IMR-90 (cell line): ENCODE data around the gene IDI2. TPM values are rescaled to one million over a fixed set of nuclear protein-coding genes. Genes with fewer than 3 reads are reported as not detected.

Experiments
- ATAC-seq: fragments of 200-7000 bp; cut with Tn5 transposase; 2 replicates; pipeline ENCODE4 v1.9.1; 2020; ENCODE audit warnings: low read depth, mild to moderate bottlenecking, moderate library complexity
- BruUV-seq: library from RNA; stranded (reverse); fragments of 400-500 nt; replicated peaks from 2 replicates; lab custom pipeline; 2021; lab: Mats Ljungman, UMichigan
- CTCF ChIA-PET: fragments of 300-600 bp; formaldehyde crosslinking; extraction: SDS; loops from one replicate; lab custom pipeline; 2021; ENCODE audit warnings: antibody characterized with exemption; lab: Yijun Ruan, JAX
- POLR2A ChIA-PET: fragments of 300-600 bp; sonication (Branson Sonifier 250); formaldehyde crosslinking; loops from one replicate; lab custom pipeline; 2022; ENCODE audit warnings: antibody characterized with exemption; ENCODE audit not compliant: unreplicated experiment; lab: Charles Lee
- DNase-seq: peaks from one replicate; pipeline ENCODE4 v3.0.0; 2013
- H2AFZ ChIP-seq: replicated peaks from 2 replicates; pipeline ENCODE3; 2013; ENCODE audit warnings: low read length, mild to moderate bottlenecking; ENCODE audit not compliant: poor library complexity
- H2AK5ac ChIP-seq: 2 replicates; pipeline ENCODE4 v1.6.1; 2013; ENCODE audit warnings: low read depth, low read length, inconsistent platforms
- H2AK9ac ChIP-seq: replicated peaks from 2 replicates; pipeline ENCODE3; 2013; ENCODE audit warnings: mild to moderate bottlenecking, low read depth, low read length, moderate library complexity; ENCODE audit not compliant: poor library complexity
- H2BK120ac ChIP-seq: 2 replicates; pipeline ENCODE4 v1.6.1; 2013; ENCODE audit warnings: low read depth, low read length, inconsistent platforms
- H2BK15ac ChIP-seq: 3 replicates; pipeline ENCODE4 v1.6.1; 2013; ENCODE audit warnings: low read depth, low read length, inconsistent platforms
- H2BK20ac ChIP-seq: 2 replicates; pipeline ENCODE4 v1.6.1; 2013; ENCODE audit warnings: low read depth, mild to moderate bottlenecking, inconsistent platforms, low read length, moderate library complexity
- H2BK5ac ChIP-seq: 2 replicates; pipeline ENCODE4 v1.6.1; 2013; ENCODE audit warnings: mild to moderate bottlenecking, low read depth, low read length, inconsistent platforms; ENCODE audit not compliant: poor library complexity, severe bottlenecking
- H3K14ac ChIP-seq: replicated peaks from 2 replicates; pipeline ENCODE4 v1.6.1; 2013; ENCODE audit warnings: low read depth, low read length, inconsistent platforms
- H3K18ac ChIP-seq: 2 replicates; pipeline ENCODE4 v1.6.1; 2013; ENCODE audit warnings: low read depth, low read length, control low read depth
- H3K23ac ChIP-seq: 2 replicates; pipeline ENCODE4 v1.6.1; 2013; ENCODE audit warnings: low read depth, low read length, inconsistent platforms
- H3K27ac ChIP-seq: 2 replicates; pipeline ENCODE4 v1.5.1; 2013; ENCODE audit warnings: mild to moderate bottlenecking, control low read depth, low read length; ENCODE audit not compliant: insufficient read depth
- H3K27me3 ChIP-seq: 2 replicates; pipeline ENCODE4 v1.6.1; 2013; ENCODE audit warnings: low read length; ENCODE audit not compliant: control insufficient read depth, insufficient read depth
- H3K36me3 ChIP-seq: 2 replicates; pipeline ENCODE4 v1.6.1; 2013; ENCODE audit warnings: low read length, mixed read lengths; ENCODE audit not compliant: control insufficient read depth, insufficient read depth
- H3K4ac ChIP-seq: 2 replicates; pipeline ENCODE4 v1.6.1; 2013; ENCODE audit warnings: low read depth, low read length, inconsistent platforms
- H3K4me1 ChIP-seq: 2 replicates; pipeline ENCODE4 v1.6.1; 2013; ENCODE audit warnings: low read length, mixed read lengths; ENCODE audit not compliant: control insufficient read depth, insufficient read depth
- H3K4me2 ChIP-seq: 2 replicates; pipeline ENCODE4 v1.6.1; 2013; ENCODE audit warnings: low read depth, mild to moderate bottlenecking, control low read depth, low read length, moderate library complexity
- H3K4me3 ChIP-seq: 2 replicates; pipeline ENCODE4 v1.5.1; 2013; ENCODE audit warnings: low read depth, mild to moderate bottlenecking, control low read depth, low read length, moderate library complexity; ENCODE audit not compliant: insufficient read depth
- H3K56ac ChIP-seq: 2 replicates; pipeline ENCODE4 v1.6.1; 2013; ENCODE audit warnings: low read length, inconsistent platforms; ENCODE audit not compliant: insufficient read depth; ENCODE audit errors: extremely low read depth
- H3K79me1 ChIP-seq, 2 experiments: 2 replicates each; pipeline ENCODE4 v1.6.1; 2013; ENCODE audit warnings: low read length in 2 of 2, inconsistent platforms in 1 of 2, low read depth in 1 of 2
- H3K9ac ChIP-seq: 2 replicates; pipeline ENCODE4 v1.6.1; 2013; ENCODE audit warnings: low read depth, low read length, control low read depth
- H3K9me1 ChIP-seq: 2 replicates; pipeline ENCODE4 v1.6.1; 2013; ENCODE audit warnings: low read length, inconsistent platforms; ENCODE audit not compliant: insufficient read depth
- H3K9me3 ChIP-seq: 2 replicates; pipeline ENCODE4 v1.6.1; 2013; ENCODE audit warnings: low read length; ENCODE audit not compliant: control insufficient read depth, insufficient read depth
- H4K20me1 ChIP-seq: 2 replicates; pipeline ENCODE4 v1.6.1; 2013; ENCODE audit warnings: low read length, inconsistent platforms; ENCODE audit not compliant: insufficient read depth
- H4K5ac ChIP-seq: 2 replicates; pipeline ENCODE4 v1.6.1; 2013; ENCODE audit warnings: mild to moderate bottlenecking, low read depth, low read length, control low read depth
- H4K8ac ChIP-seq, 2 experiments: 2 replicates each; pipeline ENCODE4 v1.6.1; 2013; ENCODE audit warnings: low read depth in 2 of 2, low read length in 2 of 2, control low read depth in 1 of 2, inconsistent platforms in 1 of 2
- H4K91ac ChIP-seq: 2 replicates; pipeline ENCODE4 v1.6.1; 2013; ENCODE audit warnings: low read depth, low read length, inconsistent platforms; ENCODE audit not compliant: insufficient read depth
- POLR2A ChIP-seq: IDR thresholded peaks from 2 replicates; pipeline ENCODE4 v1.6.1; 2012; ENCODE audit warnings: mild to moderate bottlenecking, low read depth, low read length
- WGBS, 2 experiments: methylation state at CpG; one replicate each; pipeline versions ENCODE4 v1.1.5 to v1.1.7; 2013; ENCODE audit warnings: missing lambda C conversion rate in 2 of 2; ENCODE audit not compliant: insufficient read length in 1 of 2; ENCODE audit errors: extremely low coverage in 2 of 2; 5-methylcytosine and 5-hydroxymethylcytosine counted together
- dilution Hi-C: fragments of 300-500 bp; cut with HindIII; formaldehyde crosslinking; loops from one replicate; pipeline ENCODE4 v1.14.3; 2018; ENCODE audit warnings: low sequenced_read_pairs; ENCODE audit not compliant: unreplicated experiment
- in situ Hi-C: fragments of 300-500 bp; cut with MboI; formaldehyde crosslinking; loops from 3 replicates; pipeline ENCODE4 v1.14.3; 2019; ENCODE audit warnings: low sequenced_read_pairs, inconsistent platforms, mixed read lengths
- intact Hi-C: fragments of 100-400 bp; cut with micrococcal nuclease; formaldehyde crosslinking; loops from 2 replicates; pipeline ENCODE4 v1.10.0; 2022
- polyA plus RNA-seq, 3 experiments: library from polyadenylated mRNA; depleted of rRNA; stranded (reverse); fragments of >200 nt; gene quantifications; 2 replicates each; pipeline ENCODE4 v1.2.3, GENCODE V29; 2012; ENCODE audit warnings: low replicate concordance in 1 of 3
- total RNA-seq: library from RNA; depleted of rRNA; stranded (reverse); fragments of >200 nt; gene quantifications from 2 replicates; pipeline ENCODE4 v1.2.3, GENCODE V29; 2012

IDI2 gene
- total and polyA plus RNA-seq, 2 of the 4 experiments (the other 2 are of a cell fraction) = not detected

GRCh38 chr10:1033601-1034000 lies 7.9 kb upstream of the IDI2 start:
- Histone ChIP-seq H3K23ac (no peak overlapping the region), H3K18ac (no peak overlapping the region), H2AK9ac (no peak overlapping the region), H3K27me3 (no peaks in the 10 kb centered on the region), H3K9me1 (peaks cover 5% of the 10 kb centered on the region; the same call in 1 of the 2 replicates), H2BK120ac (no peak overlapping the region), H3K4me3 (no peak overlapping the region), H2BK5ac (no peak overlapping the region), H2AFZ (no peak overlapping the region), H3K79me1 (no peaks in the 10 kb centered on the region), H3K4me2 (no peak overlapping the region), H3K56ac (no peak overlapping the region), H3K9ac (no peak overlapping the region), H3K4ac (no peak overlapping the region), H4K91ac (no peak overlapping the region), H4K5ac (no peak overlapping the region), H4K20me1 (no peaks in the 10 kb centered on the region), H3K9me3 (no peaks in the 10 kb centered on the region), H3K36me3 (peaks cover 1% of the 10 kb centered on the region; the same call in 1 of the 2 replicates), H3K14ac (no peak overlapping the region), H2BK20ac (no peak overlapping the region), H2BK15ac (no peak overlapping the region), H3K27ac (no peak overlapping the region), H4K8ac (no peak overlapping the region), H2AK5ac (no peak overlapping the region), H3K4me1 (no peaks in the 10 kb centered on the region)
- dilution Hi-C loops (no loop called here), intact Hi-C loops (no loop called here), in situ Hi-C loops (no loop called here)
- no peak for ATAC-seq
- ChIA-PET POLR2A (no interaction called here), CTCF (interaction anchor here (0.6 kb wide), 1 partner anchor 143 kb away, joined by 3 read pairs; no protein-coding TSS in a partner anchor)
- no TSS peak for BruUV-seq
- DNase-seq = no peak
- no peak for TF ChIP-seq POLR2A
- no CpG with 5 or more reads among the region's 1 CpG for WGBS, 2 experiments
